ENCODE data around the gene TMEM225B.

- peak; percentile 47 for TF ChIP-seq POLR2A (IDR thresholded peaks at IDR 0.05)
- TF ChIP-seq, protein P1, sequence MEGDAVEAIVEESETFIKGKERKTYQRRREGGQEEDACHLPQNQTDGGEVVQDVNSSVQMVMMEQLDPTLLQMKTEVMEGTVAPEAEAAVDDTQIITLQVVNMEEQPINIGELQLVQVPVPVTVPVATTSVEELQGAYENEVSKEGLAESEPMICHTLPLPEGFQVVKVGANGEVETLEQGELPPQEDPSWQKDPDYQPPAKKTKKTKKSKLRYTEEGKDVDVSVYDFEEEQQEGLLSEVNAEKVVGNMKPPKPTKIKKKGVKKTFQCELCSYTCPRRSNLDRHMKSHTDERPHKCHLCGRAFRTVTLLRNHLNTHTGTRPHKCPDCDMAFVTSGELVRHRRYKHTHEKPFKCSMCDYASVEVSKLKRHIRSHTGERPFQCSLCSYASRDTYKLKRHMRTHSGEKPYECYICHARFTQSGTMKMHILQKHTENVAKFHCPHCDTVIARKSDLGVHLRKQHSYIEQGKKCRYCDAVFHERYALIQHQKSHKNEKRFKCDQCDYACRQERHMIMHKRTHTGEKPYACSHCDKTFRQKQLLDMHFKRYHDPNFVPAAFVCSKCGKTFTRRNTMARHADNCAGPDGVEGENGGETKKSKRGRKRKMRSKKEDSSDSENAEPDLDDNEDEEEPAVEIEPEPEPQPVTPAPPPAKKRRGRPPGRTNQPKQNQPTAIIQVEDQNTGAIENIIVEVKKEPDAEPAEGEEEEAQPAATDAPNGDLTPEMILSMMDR (IDR thresholded peaks at IDR 0.05), result no peak
These were observed 46.2 kb upstream of the TMEM225B start, which contains the start of gene FAM200A for GRCh38 chr7:99551767-99552463.
